H1 (cell line): ENCODE results near the gene SRPK3. TPM values are rescaled to one million over a fixed set of nuclear protein-coding genes. Genes with fewer than 3 reads are reported as not detected.

ENCODE experiments used
- CTCF ChIA-PET: fragments of 300-600 bp; sonication (Branson Sonifier 250); formaldehyde crosslinking; loops from one replicate; lab custom pipeline; 2021; ENCODE audit not compliant: partially characterized antibody; lab: Charles Lee
- POLR2A ChIA-PET: fragments of 300-600 bp; sonication (Branson Sonifier 250); formaldehyde crosslinking; loops from one replicate; lab custom pipeline; 2021; ENCODE audit warnings: inconsistent platforms; ENCODE audit not compliant: partially characterized antibody; lab: Charles Lee
- DNase-seq, 2 experiments: peaks; one replicate each; pipeline versions ENCODE4 v3.0.0 to v3.0.0-alpha.2; 2010 to 2022; ENCODE audit warnings: low spot score in 2 of 2, low read depth in 1 of 2, mixed read lengths in 1 of 2
- FAIRE-seq: peaks from 2 replicates; lab custom pipeline; 2011; peaks lifted over from hg19 to GRCh38; lab: Jason Lieb, UNC
- H2AFZ ChIP-seq: 2 replicates; pipeline ENCODE4 v1.8.1; 2012; ENCODE audit warnings: low read length, inconsistent platforms
- H2AK5ac ChIP-seq: 2 replicates; pipeline ENCODE4 v1.6.1; 2013; ENCODE audit warnings: low read depth, low read length
- H2BK120ac ChIP-seq: replicated peaks from 2 replicates; pipeline ENCODE3; 2013; ENCODE audit warnings: low read depth, low read length, inconsistent platforms
- H2BK12ac ChIP-seq: 2 replicates; pipeline ENCODE4 v1.6.1; 2013; ENCODE audit warnings: low read depth, low read length
- H2BK15ac ChIP-seq: 2 replicates; pipeline ENCODE4 v1.6.1; 2013; ENCODE audit warnings: low read length
- H2BK20ac ChIP-seq: 2 replicates; pipeline ENCODE4 v1.6.1; 2013; ENCODE audit warnings: low read length
- H2BK5ac ChIP-seq: 2 replicates; pipeline ENCODE4 v1.6.1; 2013; ENCODE audit warnings: low read depth, low read length
- H3K14ac ChIP-seq: 2 replicates; pipeline ENCODE4 v1.6.1; 2013; ENCODE audit warnings: inconsistent platforms; ENCODE audit not compliant: insufficient read length
- H3K18ac ChIP-seq: 2 replicates; pipeline ENCODE4 v1.6.1; 2013; ENCODE audit warnings: low read length; ENCODE audit errors: extremely low read depth
- H3K23ac ChIP-seq: 2 replicates; pipeline ENCODE4 v1.6.1; 2013; ENCODE audit warnings: inconsistent platforms; ENCODE audit not compliant: insufficient read length
- H3K23me2 ChIP-seq: 2 replicates; pipeline ENCODE4 v1.6.1; 2013; ENCODE audit warnings: low read depth, low read length
- H3K27ac ChIP-seq: 2 replicates; pipeline ENCODE4 v1.6.1; 2011; ENCODE audit warnings: low read depth, low read length, inconsistent platforms
- H3K27me3 ChIP-seq, 4 experiments: replicated peaks in 1 of 4; 1 replicate in 1 of 4; 2 replicates in 3 of 4; pipeline versions ENCODE4 v1.6.1 to v1.8.1; 2011 to 2013; ENCODE audit warnings: low read length in 3 of 4, mild to moderate bottlenecking in 3 of 4, inconsistent platforms in 2 of 4, mixed read lengths in 2 of 4, moderate library complexity in 1 of 4; ENCODE audit not compliant: control insufficient read depth in 3 of 4, insufficient read depth in 3 of 4; ENCODE audit errors: extremely low read depth in 1 of 4
- H3K36me3 ChIP-seq, 4 experiments: 2 replicates each; pipeline versions ENCODE4 v1.6.1 to v1.8.1; 2011 to 2013; ENCODE audit warnings: mild to moderate bottlenecking in 4 of 4, low read length in 3 of 4, moderate library complexity in 2 of 4, control low read depth in 1 of 4, inconsistent platforms in 1 of 4; ENCODE audit not compliant: insufficient read depth in 4 of 4, control insufficient read depth in 2 of 4
- H3K4ac ChIP-seq: replicated peaks from 2 replicates; pipeline ENCODE3; 2013; ENCODE audit warnings: low read length, low read depth, mixed read lengths, inconsistent platforms; ENCODE audit not compliant: insufficient read length
- H3K4me1 ChIP-seq, 4 experiments: replicated peaks in 1 of 4; 1 replicate in 1 of 4; 2 replicates in 3 of 4; pipeline versions ENCODE4 v1.6.1 to v1.8.1; 2011 to 2013; ENCODE audit warnings: low read length in 3 of 4, inconsistent platforms in 2 of 4, mixed read lengths in 1 of 4; ENCODE audit not compliant: insufficient read depth in 4 of 4, control insufficient read depth in 3 of 4
- H3K4me2 ChIP-seq, 2 experiments: 2 replicates each; pipeline versions ENCODE4 v1.6.1 to v1.8.1; 2011 to 2013; ENCODE audit warnings: low read depth in 2 of 2, low read length in 2 of 2, control low read depth in 1 of 2, inconsistent platforms in 1 of 2, mild to moderate bottlenecking in 1 of 2; ENCODE audit not compliant: insufficient read depth in 1 of 2
- H3K4me3 ChIP-seq, 4 experiments: fragments of 200-600, 300-600 bp in 1 of 4; sonication (generic), shearing (Covaris generic), sonication (Bioruptor Twin) in 1 of 4; 2 replicates each; pipeline versions ENCODE4 v1.5.1 to v1.8.1; 2011 to 2016; ENCODE audit warnings: low read length in 4 of 4, low read depth in 3 of 4, control low read depth in 2 of 4, inconsistent platforms in 2 of 4, mild to moderate bottlenecking in 2 of 4, mixed read lengths in 1 of 4, moderate library complexity in 1 of 4; ENCODE audit not compliant: insufficient read depth in 2 of 4; ENCODE audit errors: extremely low read depth in 1 of 4
- H3K56ac ChIP-seq: replicated peaks from 2 replicates; pipeline ENCODE3; 2013; ENCODE audit warnings: low read depth, mild to moderate bottlenecking, mixed read lengths, low read length, inconsistent platforms; ENCODE audit not compliant: insufficient read length
- H3K79me1 ChIP-seq: 2 replicates; pipeline ENCODE4 v1.6.1; 2013; ENCODE audit warnings: low read depth, low read length, control low read depth
- H3K79me2 ChIP-seq, 2 experiments: 2 replicates each; pipeline versions ENCODE4 v1.6.1 to v1.8.1; 2012 to 2013; ENCODE audit warnings: low read length in 2 of 2, mild to moderate bottlenecking in 2 of 2, inconsistent platforms in 1 of 2; ENCODE audit not compliant: insufficient read depth in 2 of 2, control insufficient read depth in 1 of 2
- H3K9ac ChIP-seq, 4 experiments: replicated peaks in 1 of 4; 1 replicate in 1 of 4; 2 replicates in 3 of 4; pipeline versions ENCODE4 v1.6.1 to v1.8.1; 2011 to 2013; ENCODE audit warnings: low read depth in 3 of 4, low read length in 3 of 4, control low read depth in 2 of 4, mild to moderate bottlenecking in 2 of 4, moderate library complexity in 2 of 4, inconsistent platforms in 1 of 4; ENCODE audit errors: extremely low read depth in 1 of 4
- H3K9me3 ChIP-seq, 2 experiments: 2 replicates each; pipeline versions ENCODE4 v1.6.1 to v1.8.1; 2012 to 2013; ENCODE audit warnings: mild to moderate bottlenecking in 2 of 2, moderate library complexity in 2 of 2, control low read depth in 1 of 2, inconsistent platforms in 1 of 2, low read depth in 1 of 2, low read length in 1 of 2, mixed read lengths in 1 of 2; ENCODE audit not compliant: insufficient read depth in 2 of 2
- H4K20me1 ChIP-seq, 2 experiments: replicated peaks in 1 of 2; 2 replicates each; pipeline versions ENCODE3 to v1.8.1; 2011 to 2013; ENCODE audit warnings: inconsistent platforms in 2 of 2, low read length in 2 of 2, mild to moderate bottlenecking in 1 of 2; ENCODE audit not compliant: insufficient read depth in 2 of 2, control insufficient read depth in 1 of 2
- H4K5ac ChIP-seq: 2 replicates; pipeline ENCODE4 v1.6.1; 2013; ENCODE audit warnings: low read length, low read depth, mixed read lengths, inconsistent platforms; ENCODE audit not compliant: insufficient read length
- H4K8ac ChIP-seq: 2 replicates; pipeline ENCODE4 v1.8.0; 2013; ENCODE audit warnings: mild to moderate bottlenecking, moderate library complexity, low read length, inconsistent platforms; ENCODE audit not compliant: insufficient read depth; ENCODE audit errors: extremely low read depth
- H4K91ac ChIP-seq: replicated peaks from 2 replicates; pipeline ENCODE3; 2013; ENCODE audit warnings: low read length, mixed read lengths, inconsistent platforms; ENCODE audit not compliant: insufficient read length
- CBX5 ChIP-seq: fragments of 300-800, 300-1000 bp; sonication (generic); IDR thresholded peaks from 2 replicates; pipeline ENCODE4 v1.7.1; 2016; ENCODE audit warnings: antibody characterized with exemption, low read length, low read depth
- GTF2F1 ChIP-seq: IDR thresholded peaks from 2 replicates; pipeline ENCODE4 v1.6.1; 2012; ENCODE audit warnings: low read depth, low read length, improper control_type of control experiment, borderline replicate concordance
- KDM1A ChIP-seq: fragments of 200-600, 300-600 bp; sonication (generic); IDR thresholded peaks from 2 replicates; pipeline ENCODE4 v1.7.1; 2016; ENCODE audit warnings: mild to moderate bottlenecking, low read length, borderline replicate concordance
- POU5F1 ChIP-seq: IDR thresholded peaks from 2 replicates; pipeline ENCODE4 v1.6.1; 2011; ENCODE audit warnings: low read depth, mild to moderate bottlenecking, low read length, moderate library complexity
- TCF12 ChIP-seq: IDR thresholded peaks from 2 replicates; pipeline ENCODE4 v1.6.1; 2011; ENCODE audit warnings: low read depth, mild to moderate bottlenecking, low read length
- TEAD4 ChIP-seq: IDR thresholded peaks from 2 replicates; pipeline ENCODE4 v1.6.1; 2012; ENCODE audit warnings: low read depth, low read length, inconsistent platforms, mixed read lengths
- ZNF274 ChIP-seq: IDR thresholded peaks from 2 replicates; pipeline ENCODE4 v1.7.0; 2012; ENCODE audit warnings: low read length, borderline replicate concordance; ENCODE audit errors: extremely low read depth
- WGBS, 2 experiments: shearing (Covaris generic) in 1 of 2; methylation state at CpG; one replicate each; pipeline versions ENCODE4 v1.1.6 to v1.1.7; 2013 to 2015; ENCODE audit warnings: low lambda C conversion rate in 2 of 2, mixed read lengths in 2 of 2, inconsistent platforms in 1 of 2, low coverage in 1 of 2, missing lambda C conversion rate in 1 of 2; ENCODE audit not compliant: insufficient replicate concordance in 2 of 2, insufficient coverage in 1 of 2, insufficient read length in 1 of 2; ENCODE audit errors: extremely low coverage in 1 of 2, missing lambda C conversion rate in 1 of 2; 5-methylcytosine and 5-hydroxymethylcytosine counted together
- polyA plus RNA-seq, 7 experiments: library from polyadenylated mRNA; depleted of rRNA in 3 of 7; stranded (reverse) in 5 of 7; unstranded in 2 of 7; fragments of >200 nt in 5 of 7; fragments of 200-250 nt in 2 of 7; gene quantifications; 1 replicate in 5 of 7; 2 replicates in 1 of 7; 4 replicates in 1 of 7; pipeline versions ENCODE4 v1.2.1 to v1.2.3, GENCODE V29; 2011 to 2013; ENCODE audit warnings: missing spikeins in 2 of 7, mixed read lengths in 2 of 7
- total RNA-seq: library from RNA; stranded (reverse); fragmentation: NEBNext Ultra II Directional; extraction: Animal tissue kit (Norgen Biotek cat#: 25700); gene quantifications from 2 replicates; pipeline ENCODE4 v1.2.1, GENCODE V29; 2021

SRPK3 gene
- total and polyA plus RNA-seq, 2 of the 8 experiments (the other 6 are each of a cell fraction or from before 2014, with no cell fraction given), result not detected

DNA sequence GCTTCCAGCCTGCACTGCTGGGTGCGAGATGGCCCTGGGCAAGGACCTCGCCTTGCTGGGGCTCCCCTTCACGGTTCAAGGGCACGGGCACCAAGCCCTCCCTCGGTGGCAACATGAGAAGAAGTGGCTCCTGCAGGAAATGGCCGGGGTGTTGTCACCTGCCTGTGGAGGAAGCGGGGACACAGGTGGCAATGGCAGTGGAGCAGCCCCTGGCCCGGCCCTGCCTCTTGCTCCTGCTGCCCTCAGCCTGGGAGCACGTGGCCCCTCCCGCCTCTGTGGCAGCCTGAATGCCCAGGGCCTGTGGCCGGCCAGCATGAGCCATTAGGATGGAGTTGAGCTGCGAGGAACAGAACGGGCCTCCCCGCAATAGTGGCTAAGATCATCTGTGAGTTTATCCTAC is 39.4 kb upstream of the SRPK3 start:
- Histone ChIP-seq H3K9ac (no peak overlapping the region), H3K4me1 (peaks cover 0 to 3% (median 1%) of the 10 kb centered on the region in 4 experiments; a peak in 2 of 7 replicates), H3K23ac (no peak overlapping the region), H3K4me2 (no peak overlapping the region), H3K9me3 (no peaks in the 10 kb centered on the region), H3K18ac (no peak overlapping the region), H3K23me2 (no peaks in the 10 kb centered on the region), H3K56ac (no peak overlapping the region), H3K79me1 (no peaks in the 10 kb centered on the region), H3K4me3 (no peak overlapping the region), H3K36me3 (no peaks in the 10 kb centered on the region), H3K27me3 (no peaks in the 10 kb centered on the region), H2AFZ (no peak overlapping the region), H4K8ac (no peak overlapping the region), H3K14ac (no peak overlapping the region)
- DNase-seq (no peak), FAIRE-seq (no peak)
- ChIA-PET CTCF (interaction anchor here (1.0 kb wide), 1 partner anchor 12 kb away, joined by 4 read pairs; no protein-coding TSS in a partner anchor), POLR2A (no interaction called here)
- TF ChIP-seq TEAD4 (no peak), ZNF274 (no peak), CBX5 (no peak), TCF12 (no peak), KDM1A (no peak), GTF2F1 (no peak), POU5F1 (no peak)
- TF ChIP-seq, all 59 proteins: peak for 0
- Histone ChIP-seq H2BK20ac (no peak overlapping the region), H2AK5ac (no peak overlapping the region), H2BK5ac (no peak overlapping the region), H2BK120ac (no peak overlapping the region), H4K20me1 (no peaks in the 10 kb centered on the region), H2BK12ac (no peak overlapping the region), H3K4ac (no peak overlapping the region), H2BK15ac (no peak overlapping the region), H3K79me2 (no peaks in the 10 kb centered on the region), H3K27ac (no peak overlapping the region), H4K5ac (no peak overlapping the region), H4K91ac (no peak overlapping the region)
- 96% methylated on average over 4 of the region's 14 CpGs; no CpG with 5 or more reads in 1 of the 2 experiments for WGBS, 2 experiments
